Left ventricle myocardium superior (tissue), 1 donor: Measurements from ENCODE around the gene FTL. TPM values are rescaled to one million over a fixed set of nuclear protein-coding genes. Genes with fewer than 3 reads are reported as not detected.
A peak's percentile ranks its signal among the peaks of the same experiment; 100 is the strongest.

Experiments used
- ATAC-seq: fragments of 200-7000 bp; cut with Tn5 transposase; one replicate; pipeline ENCODE4 v1.9.1; 2020; ENCODE audit warnings: mild to moderate bottlenecking, moderate library complexity
- DNase-seq: peaks from one replicate; pipeline ENCODE4 v3.0.0-alpha.2; 2020
- intact Hi-C: fragments of 100-400 bp; cut with micrococcal nuclease; formaldehyde crosslinking; loops from one replicate; pipeline ENCODE4 v1.11.0; 2022
- total RNA-seq: library from RNA; stranded (reverse); fragmentation: NEBNext Ultra II Directional; extraction: Animal tissue kit (Norgen Biotek cat#: 25700); gene quantifications from one replicate; pipeline ENCODE4 v1.2.1, GENCODE V29; 2021
- donor health status: DM: no; HTN: yes; CAD: no; lungs with severe emphysema.

FTL gene
- total RNA-seq, 1 donor from 2014 or later: 684 TPM

GRCh38 chr19:48987323-48987722 is 22.2 kb downstream of the FTL start:
- DNase-seq: no peak
- no peak for ATAC-seq
- intact Hi-C loops: no loop called here

DNA sequence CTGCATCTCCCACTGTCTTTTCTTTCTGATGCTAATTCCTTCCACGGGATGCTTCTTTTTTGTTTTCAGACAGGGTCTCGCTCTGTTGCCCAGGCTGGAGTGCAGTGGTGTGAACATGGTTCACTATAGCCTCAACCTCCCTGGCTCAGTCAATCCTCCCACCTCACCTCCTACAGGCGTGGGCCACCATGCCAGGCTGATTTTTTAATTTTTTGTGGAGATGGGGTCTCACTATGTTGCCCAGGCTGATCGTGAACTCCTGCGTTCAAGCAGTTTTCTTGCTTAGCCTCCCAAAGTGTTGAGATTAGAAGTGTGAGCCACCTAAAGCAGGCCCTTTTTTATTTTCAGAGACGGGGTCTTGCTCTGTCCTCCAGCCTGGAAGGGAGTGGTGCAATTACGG is 23.2 kb downstream of the FTL start:
- intact Hi-C loops: no loop called here
- no peak for ATAC-seq
- no peak for DNase-seq

GRCh38 chr19:48988860-48989259 is 23.8 kb downstream of the FTL start:
- DNase-seq (no peak), ATAC-seq (no peak)
- intact Hi-C loops: no loop called here

- peak; percentile 7 for ATAC-seq
- DNase-seq: peak; percentile 63
- intact Hi-C loops: no loop called here
Measured at GRCh38 chr19:48989701-48990291, 24.7 kb downstream of the FTL start.

GRCh38 chr19:48990400-48990799 is 25.3 kb downstream of the FTL start:
- ATAC-seq: no peak
- intact Hi-C loops: no loop called here
- DNase-seq: no peak

- DNase-seq (no peak), ATAC-seq (no peak)
- intact Hi-C loops: no loop called here
Measured at GRCh38 chr19:48991011-48991609, 26.0 kb downstream of the FTL start.

DNA sequence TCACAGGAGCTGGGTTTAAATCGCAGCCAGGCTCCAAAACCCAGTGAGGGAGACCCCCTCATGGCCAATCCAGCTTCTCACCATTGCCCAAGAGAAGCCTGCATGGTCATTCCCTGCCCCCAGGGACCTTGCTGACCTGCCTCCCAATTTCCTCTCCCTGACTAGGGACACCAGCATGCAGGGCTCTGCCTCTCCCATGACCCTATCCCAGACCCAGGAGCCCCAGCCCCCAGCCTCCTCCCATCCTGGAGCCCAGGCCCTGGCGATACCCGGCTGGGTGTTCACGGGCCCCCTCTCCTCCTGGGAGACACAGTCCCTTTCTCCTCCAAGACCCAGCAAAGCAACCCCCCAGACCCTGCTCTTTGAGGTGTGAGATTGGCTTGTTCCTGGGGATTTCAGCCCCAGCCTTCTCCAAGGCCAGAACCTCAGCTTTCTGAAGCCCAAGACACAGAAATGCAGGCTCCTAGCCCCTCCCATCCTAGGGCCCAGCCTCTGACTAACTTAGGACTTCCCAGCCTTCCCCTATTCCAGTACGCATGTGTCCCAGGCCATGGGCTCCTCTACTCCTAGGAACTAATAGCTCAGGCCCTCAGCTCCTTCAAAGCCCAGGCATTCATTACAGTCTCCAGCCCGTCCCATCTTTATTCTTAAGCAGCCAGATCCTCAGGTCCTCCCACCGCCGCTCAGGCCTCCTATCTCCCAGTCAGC is 26.9 kb downstream of the FTL start:
- DNase-seq (peak; percentile 61), ATAC-seq (peak; percentile 60)
- intact Hi-C loops: no loop called here

GRCh38 chr19:48992581-48993174 is 27.6 kb downstream of the FTL start:
- no peak for DNase-seq
- intact Hi-C loops: no loop called here
- ATAC-seq: peak; percentile 2

- intact Hi-C loops: no loop called here
- peak; percentile 100 for DNase-seq
- ATAC-seq: peak; percentile 90
Measured at GRCh38 chr19:48993175-48994034, 28.3 kb downstream of the FTL start, which contains the start of the genes GYS1 and RUVBL2. GYS1 (minus strand) TSS chr19:48993309; CDS start chr19:48993112, 197 bp downstream. RUVBL2 (plus strand) TSS chr19:48993887; CDS start chr19:48993912, 25 bp downstream.

GRCh38 chr19:48994035-48994386 is 28.9 kb downstream of the FTL start:
- DNase-seq (no peak), ATAC-seq (no peak)
- intact Hi-C loops: no loop called here

DNA sequence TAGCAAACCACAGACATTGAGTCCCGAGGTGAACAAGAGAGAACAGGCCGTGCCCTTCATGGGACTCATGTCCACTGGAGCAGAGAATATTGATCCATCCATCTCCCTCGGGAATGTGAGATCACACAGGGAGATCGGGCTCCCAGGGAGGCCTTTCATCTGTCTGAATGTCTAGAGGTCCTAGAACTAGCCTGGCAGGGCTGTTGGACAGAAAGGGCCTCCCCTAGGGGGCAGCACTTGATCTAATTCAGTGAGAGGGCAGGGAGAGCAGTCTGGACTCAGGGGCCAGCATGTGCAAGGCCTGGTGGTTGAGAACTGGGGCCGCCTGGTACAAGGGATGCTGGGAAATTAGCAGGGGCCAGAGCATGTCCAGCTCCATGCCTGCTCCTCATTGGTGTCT is 32.9 kb downstream of the FTL start:
- DNase-seq: no peak
- intact Hi-C loops: no loop called here
- ATAC-seq: no peak

- ATAC-seq (peak; percentile 42), DNase-seq (peak; percentile 60)
- intact Hi-C loops: no loop called here
Measured at GRCh38 chr19:48999481-49000325, 34.6 kb downstream of the FTL start.

DNA sequence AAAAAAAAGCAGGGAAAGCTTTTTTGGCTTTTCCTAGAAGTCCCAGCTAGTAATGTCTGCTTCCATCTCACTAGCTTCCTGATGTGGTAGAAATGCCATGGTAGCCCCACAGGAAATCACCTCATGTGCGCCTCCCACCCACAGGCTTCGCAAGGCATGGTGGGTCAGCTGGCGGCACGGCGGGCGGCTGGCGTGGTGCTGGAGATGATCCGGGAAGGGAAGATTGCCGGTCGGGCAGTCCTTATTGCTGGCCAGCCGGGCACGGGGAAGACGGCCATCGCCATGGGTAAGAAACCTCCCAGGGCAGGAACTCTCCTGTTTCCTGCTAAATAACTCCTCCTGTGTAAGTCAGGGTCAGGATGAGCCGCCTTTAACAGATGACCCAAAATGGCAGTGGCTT is 39.0 kb downstream of the FTL start:
- intact Hi-C loops: no loop called here
- DNase-seq (no peak), ATAC-seq (no peak)

DNA sequence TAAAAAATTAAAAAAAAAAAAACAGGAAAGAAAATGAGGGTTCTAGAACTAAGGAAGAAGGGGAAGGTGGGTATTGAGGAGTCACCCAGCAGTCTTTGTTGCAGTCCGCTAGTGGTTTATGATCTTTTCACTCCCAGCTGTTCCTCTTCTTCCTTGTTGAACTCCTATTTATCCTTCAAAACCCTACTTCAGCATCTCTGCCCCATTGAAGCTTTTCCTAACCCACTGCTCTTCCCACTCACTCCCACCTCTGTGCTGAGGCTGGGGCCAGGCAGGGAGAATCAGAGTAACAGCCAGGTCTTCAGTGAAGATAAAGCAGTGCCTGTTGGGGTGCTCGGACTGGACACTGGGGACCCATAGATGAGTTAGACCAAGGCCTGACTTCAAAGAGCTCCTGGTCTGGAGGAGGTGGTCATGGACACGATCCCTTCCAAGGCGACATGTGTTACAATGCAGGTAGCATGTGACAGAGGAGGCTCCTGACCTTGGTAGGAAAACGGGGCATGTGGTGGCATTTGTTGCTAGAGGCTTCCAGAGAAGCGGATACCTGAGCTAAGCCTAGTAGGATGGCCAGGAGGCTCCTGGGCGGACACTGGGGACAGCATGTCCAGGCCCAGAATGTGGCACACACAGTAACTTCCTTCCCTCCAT is 40.0 kb downstream of the FTL start:
- no peak for DNase-seq
- intact Hi-C loops: no loop called here
- ATAC-seq: no peak

DNA sequence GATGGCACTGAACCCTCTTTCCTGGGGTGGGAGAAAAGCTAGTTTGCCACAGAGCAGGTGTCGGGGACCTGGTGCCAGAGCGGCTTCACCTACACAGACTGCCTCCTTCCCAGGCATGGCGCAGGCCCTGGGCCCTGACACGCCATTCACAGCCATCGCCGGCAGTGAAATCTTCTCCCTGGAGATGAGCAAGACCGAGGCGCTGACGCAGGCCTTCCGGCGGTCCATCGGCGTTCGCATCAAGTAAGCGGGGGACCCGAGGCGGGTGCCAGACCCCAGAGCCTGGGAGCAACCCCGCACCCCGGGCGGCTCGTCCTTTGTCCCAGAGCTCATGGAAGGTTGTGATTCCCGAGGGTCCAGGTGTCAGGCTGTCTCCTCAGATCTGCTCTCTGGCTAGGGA is 41.8 kb downstream of the FTL start:
- intact Hi-C loops: no loop called here
- no peak for DNase-seq
- no peak for ATAC-seq

DNA sequence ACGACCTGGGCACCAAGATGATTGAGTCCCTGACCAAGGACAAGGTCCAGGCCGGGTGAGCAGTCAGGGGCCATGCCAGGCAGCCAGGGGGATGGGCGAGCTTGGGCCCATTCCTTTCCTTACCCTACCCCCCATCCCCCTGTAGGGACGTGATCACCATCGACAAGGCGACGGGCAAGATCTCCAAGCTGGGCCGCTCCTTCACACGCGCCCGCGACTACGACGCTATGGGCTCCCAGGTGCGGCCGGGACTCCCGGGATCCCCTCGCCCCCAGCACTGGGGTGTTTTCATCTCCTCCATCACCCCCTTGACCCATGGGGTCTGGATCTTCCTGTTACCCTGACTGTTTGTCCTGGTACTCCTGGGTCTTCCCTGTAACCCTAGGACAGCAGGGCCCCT is 44.7 kb downstream of the FTL start:
- DNase-seq (no peak), ATAC-seq (no peak)
- intact Hi-C loops: no loop called here

- no peak for DNase-seq
- intact Hi-C loops: no loop called here
- no peak for ATAC-seq
Measured at GRCh38 chr19:49010453-49010852, 45.3 kb downstream of the FTL start.

GRCh38 chr19:49011194-49011593 is 46.1 kb downstream of the FTL start:
- DNase-seq (no peak), ATAC-seq (no peak)
- intact Hi-C loops: no loop called here
